IMR-90 (cell line): Measurements from ENCODE around the gene INPP5J.

ENCODE experiments used
- CEBPB ChIP-seq: IDR thresholded peaks from 2 replicates; pipeline ENCODE4 v1.6.1; 2012; ENCODE audit warnings: low read depth, low read length, improper control_type of control experiment
- CTCF ChIP-seq: conservative IDR thresholded peaks from 2 replicates; pipeline ENCODE4 v1.5.1; 2012; ENCODE audit warnings: mild to moderate bottlenecking, low read depth, low read length, improper control_type of control experiment
- ELK1 ChIP-seq: fragments of 150-350 bp; IDR thresholded peaks from 2 replicates; pipeline ENCODE4 v1.6.1; 2016; ENCODE audit warnings: low read depth, mild to moderate bottlenecking, low read length, moderate library complexity, borderline replicate concordance
- FOS ChIP-seq: fragments of 150-350 bp; IDR thresholded peaks from 2 replicates; pipeline ENCODE4 v1.6.1; 2016; ENCODE audit warnings: low read depth, low read length
- MAFK ChIP-seq: IDR thresholded peaks from 2 replicates; pipeline ENCODE4 v1.6.1; 2012; ENCODE audit warnings: low read depth, low read length, improper control_type of control experiment
- MAZ ChIP-seq: IDR thresholded peaks from 2 replicates; pipeline ENCODE4 v1.6.1; 2012; ENCODE audit warnings: low read depth, mild to moderate bottlenecking, low read length, improper control_type of control experiment, moderate library complexity, borderline replicate concordance
- MXI1 ChIP-seq: IDR thresholded peaks from 2 replicates; pipeline ENCODE4 v1.6.1; 2012; ENCODE audit warnings: low read depth, mild to moderate bottlenecking, low read length, moderate library complexity, borderline replicate concordance
- NFE2L2 ChIP-seq: fragments of 150-350 bp; IDR thresholded peaks from 2 replicates; pipeline ENCODE4 v1.6.1; 2016; ENCODE audit warnings: low read depth, mild to moderate bottlenecking, low read length
- POLR2A ChIP-seq: IDR thresholded peaks from 2 replicates; pipeline ENCODE4 v1.6.1; 2012; ENCODE audit warnings: mild to moderate bottlenecking, low read depth, low read length
- RAD21 ChIP-seq: IDR thresholded peaks from 2 replicates; pipeline ENCODE4 v1.6.1; 2012; ENCODE audit warnings: low read length, improper control_type of control experiment
- RFX5 ChIP-seq: IDR thresholded peaks from 2 replicates; pipeline ENCODE4 v1.8.0; 2012; ENCODE audit warnings: low read depth, mild to moderate bottlenecking, low read length, moderate library complexity
- SMC3 ChIP-seq: fragments of 150-350 bp; IDR thresholded peaks from 2 replicates; pipeline ENCODE4 v1.6.1; 2016; ENCODE audit warnings: low read depth, mild to moderate bottlenecking, antibody characterized with exemption, low read length, moderate library complexity
- USF2 ChIP-seq: fragments of 150-350 bp; IDR thresholded peaks from 2 replicates; pipeline ENCODE4 v1.6.1; 2017; ENCODE audit warnings: mild to moderate bottlenecking, antibody characterized with exemption, low read length, low read depth

DNA sequence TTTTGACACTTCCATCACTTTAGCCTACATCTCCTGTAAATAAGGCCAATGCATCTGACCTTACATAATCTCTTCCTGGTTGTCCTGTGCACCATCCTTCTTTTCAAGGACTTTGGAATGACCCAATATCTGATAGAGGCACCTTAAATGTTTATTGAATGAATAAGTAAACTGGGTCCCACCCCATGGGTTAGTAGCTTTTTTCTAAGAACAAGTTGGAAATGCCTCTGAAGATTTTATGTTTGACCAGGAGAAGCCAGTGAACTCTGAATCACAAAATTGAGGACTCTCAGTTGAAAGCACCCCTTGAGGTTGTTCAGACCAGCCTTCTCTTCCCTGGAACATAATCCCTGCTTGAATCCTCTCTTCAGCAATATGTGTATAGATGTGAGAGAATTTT lies 38.6 kb downstream of the INPP5J start:
- TF ChIP-seq CTCF (no peak), RFX5 (no peak), FOS (no peak), USF2 (no peak), POLR2A (no peak), MAFK (no peak), NFE2L2 (no peak), CEBPB (no peak), RAD21 (no peak), SMC3 (no peak), MXI1 (no peak), MAZ (no peak), ELK1 (no peak)
